HG02885 (cell line): ENCODE data around the gene CRYM.
"Not testable (repeated sequence)": the region's sequence is repeated elsewhere in the genome, so short reads cannot be mapped to it uniquely, and the experiment has no call there.

Experiments
- ATAC-seq: cut with Tn5 transposase; IDR thresholded peaks from one replicate; pipeline ENCODE4 v1.9.1; 2021; ENCODE audit warnings: mild to moderate bottlenecking; ENCODE audit not compliant: unreplicated experiment, poor library complexity

CRYM gene

GRCh38 chr16:21281698-21282389 lies 3.8 kb upstream of the CRYM start:
- no peak for ATAC-seq

GRCh38 chr16:21279501-21279900 lies 1.4 kb upstream of the CRYM start:
- ATAC-seq, result no peak

- no peak for ATAC-seq
These were observed 804 bp downstream of the CRYM start for GRCh38 chr16:21277045-21277926.

GRCh38 chr16:21276090-21276489 lies 2.0 kb downstream of the CRYM start:
- ATAC-seq, result no peak

GRCh38 chr16:21275529-21275928 lies 2.6 kb downstream of the CRYM start:
- no peak for ATAC-seq

GRCh38 chr16:21274172-21274726 lies 3.8 kb downstream of the CRYM start:
- no peak for ATAC-seq

- not testable (repeated sequence) for ATAC-seq
These were observed 5.3 kb downstream of the CRYM start for GRCh38 chr16:21272763-21273162.

GRCh38 chr16:21272253-21272652 lies 5.8 kb downstream of the CRYM start:
- no peak for ATAC-seq

GRCh38 chr16:21268236-21268635 lies 9.9 kb downstream of the CRYM start:
- ATAC-seq, result no peak

GRCh38 chr16:21267298-21267697 lies 10.8 kb downstream of the CRYM start:
- no peak for ATAC-seq

GRCh38 chr16:21265104-21265837 lies 12.8 kb downstream of the CRYM start:
- ATAC-seq, result no peak

- ATAC-seq, result no peak
These were observed 13.5 kb downstream of the CRYM start for GRCh38 chr16:21264571-21265036.

- ATAC-seq, result peak; percentile 58
These were observed 14.2 kb downstream of the CRYM start for GRCh38 chr16:21263640-21264570.

- no peak for ATAC-seq
These were observed 15.1 kb downstream of the CRYM start for GRCh38 chr16:21262779-21263639.

- no peak for ATAC-seq
These were observed 17.0 kb downstream of the CRYM start for GRCh38 chr16:21260870-21261791.

- no peak for ATAC-seq
These were observed 20.8 kb downstream of the CRYM start for GRCh38 chr16:21257284-21257683.

GRCh38 chr16:21256636-21257035 lies 21.5 kb downstream of the CRYM start:
- no peak for ATAC-seq

- ATAC-seq, result no peak
These were observed 24.6 kb downstream of the CRYM start for GRCh38 chr16:21253470-21253869.
